RWPE1 (cell line): ENCODE results near the gene PTDSS2.

Source experiments
- CTCF ChIA-PET: fragments of 350-600 bp; sonication (Branson Sonifier 250); formaldehyde crosslinking; extraction: SDS; loops from one replicate; lab custom pipeline; 2021; lab: Yijun Ruan, JAX
- POLR2A ChIA-PET: fragments of 400-600 bp; formaldehyde crosslinking; extraction: SDS; loops from one replicate; lab custom pipeline; 2020; ENCODE audit warnings: antibody characterized with exemption; ENCODE audit not compliant: low non-redundant PET; lab: Yijun Ruan, JAX
- DNase-seq: peaks from one replicate; pipeline ENCODE4 v3.0.0; 2012; ENCODE audit warnings: low spot score
- H3K27ac ChIP-seq: fragments of 450-650 bp; 2 replicates; pipeline ENCODE4 v1.5.1; 2017
- TF ChIP-seq, protein P1 (sequence below): fragments of 450-650 bp; conservative IDR thresholded peaks from 2 replicates; pipeline ENCODE4 v1.5.1; 2017; ENCODE audit warnings: low read depth, mild to moderate bottlenecking

PTDSS2 gene

DNA sequence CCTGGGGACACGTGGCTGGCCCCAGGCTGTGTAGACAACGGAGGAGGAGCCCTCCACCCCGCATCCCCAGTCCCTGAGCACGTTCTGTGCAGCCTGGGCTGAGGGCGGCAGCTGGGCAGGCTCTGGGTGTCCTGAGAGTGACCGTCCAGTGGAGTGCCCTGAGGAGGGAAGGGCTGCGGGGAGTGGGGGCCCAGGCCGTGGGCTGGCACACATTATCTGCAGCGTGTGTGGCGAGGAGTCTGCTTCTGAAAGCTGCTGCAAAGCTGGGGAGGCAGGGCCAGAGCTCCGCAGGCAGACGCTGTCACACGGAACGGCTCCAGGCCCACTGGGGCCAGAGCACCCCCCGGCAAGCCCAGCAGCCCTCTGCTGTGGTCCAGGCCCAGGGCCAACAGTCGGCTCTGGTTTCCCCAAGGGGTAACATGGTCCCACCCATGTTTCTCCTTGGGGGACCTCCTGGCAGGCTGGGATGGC is 7.4 kb upstream of the PTDSS2 start:
- TF ChIP-seq, protein P1, sequence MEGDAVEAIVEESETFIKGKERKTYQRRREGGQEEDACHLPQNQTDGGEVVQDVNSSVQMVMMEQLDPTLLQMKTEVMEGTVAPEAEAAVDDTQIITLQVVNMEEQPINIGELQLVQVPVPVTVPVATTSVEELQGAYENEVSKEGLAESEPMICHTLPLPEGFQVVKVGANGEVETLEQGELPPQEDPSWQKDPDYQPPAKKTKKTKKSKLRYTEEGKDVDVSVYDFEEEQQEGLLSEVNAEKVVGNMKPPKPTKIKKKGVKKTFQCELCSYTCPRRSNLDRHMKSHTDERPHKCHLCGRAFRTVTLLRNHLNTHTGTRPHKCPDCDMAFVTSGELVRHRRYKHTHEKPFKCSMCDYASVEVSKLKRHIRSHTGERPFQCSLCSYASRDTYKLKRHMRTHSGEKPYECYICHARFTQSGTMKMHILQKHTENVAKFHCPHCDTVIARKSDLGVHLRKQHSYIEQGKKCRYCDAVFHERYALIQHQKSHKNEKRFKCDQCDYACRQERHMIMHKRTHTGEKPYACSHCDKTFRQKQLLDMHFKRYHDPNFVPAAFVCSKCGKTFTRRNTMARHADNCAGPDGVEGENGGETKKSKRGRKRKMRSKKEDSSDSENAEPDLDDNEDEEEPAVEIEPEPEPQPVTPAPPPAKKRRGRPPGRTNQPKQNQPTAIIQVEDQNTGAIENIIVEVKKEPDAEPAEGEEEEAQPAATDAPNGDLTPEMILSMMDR, result no peak
- H3K27ac ChIP-seq, result 0 out of 2 replicates have a peak overlapping the region, but pooled peaks have one; percentile 57
- ChIA-PET POLR2A (interaction anchor here (1.7 kb wide), 1 partner anchor 26 kb away, joined by 10 read pairs; no protein-coding TSS in a partner anchor), CTCF (interaction anchor here (1.5 kb wide), 1 partner anchor 46 kb away, joined by 4 read pairs; no protein-coding TSS in a partner anchor)
- no peak for DNase-seq

DNA sequence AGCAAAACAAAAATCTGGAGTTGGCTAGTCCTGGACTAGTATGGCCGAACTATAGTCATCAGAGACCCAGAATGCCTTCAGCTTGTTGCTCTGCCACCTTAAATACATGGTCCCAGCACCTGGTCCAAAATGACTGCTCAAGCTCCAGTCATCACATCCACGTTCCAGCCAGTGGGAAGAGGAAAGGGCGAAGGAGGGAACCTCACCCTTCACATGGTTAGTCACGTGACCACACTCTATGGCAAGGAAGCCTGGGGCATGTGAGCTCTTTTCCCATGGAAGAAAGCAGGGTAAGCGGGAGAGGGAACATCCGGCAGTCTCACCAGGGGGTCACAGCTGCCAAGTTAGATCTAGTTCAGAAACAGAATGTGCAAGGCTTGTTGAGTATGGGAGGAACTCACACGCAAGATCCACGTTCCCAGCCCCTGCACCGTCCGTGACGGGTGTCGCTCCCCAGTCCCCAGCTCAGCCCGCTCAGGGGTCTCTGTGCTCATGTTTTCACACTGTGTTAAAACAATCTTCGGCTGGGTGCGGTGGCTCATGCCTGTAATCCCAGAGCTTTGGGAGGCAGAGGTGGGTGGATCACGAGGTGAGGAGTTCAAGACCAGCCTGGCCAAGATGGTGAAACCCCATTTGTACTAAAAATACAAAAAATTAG is 6.4 kb upstream of the PTDSS2 start:
- peak overlapping the region; percentile 57 for H3K27ac ChIP-seq
- CTCF ChIA-PET, result interaction anchor here (1.5 kb wide), 1 partner anchor 47 kb away, joined by 4 read pairs; no protein-coding TSS in a partner anchor
- POLR2A ChIA-PET, result no interaction called here
- TF ChIP-seq, protein P1, result no peak
- no peak for DNase-seq

DNA sequence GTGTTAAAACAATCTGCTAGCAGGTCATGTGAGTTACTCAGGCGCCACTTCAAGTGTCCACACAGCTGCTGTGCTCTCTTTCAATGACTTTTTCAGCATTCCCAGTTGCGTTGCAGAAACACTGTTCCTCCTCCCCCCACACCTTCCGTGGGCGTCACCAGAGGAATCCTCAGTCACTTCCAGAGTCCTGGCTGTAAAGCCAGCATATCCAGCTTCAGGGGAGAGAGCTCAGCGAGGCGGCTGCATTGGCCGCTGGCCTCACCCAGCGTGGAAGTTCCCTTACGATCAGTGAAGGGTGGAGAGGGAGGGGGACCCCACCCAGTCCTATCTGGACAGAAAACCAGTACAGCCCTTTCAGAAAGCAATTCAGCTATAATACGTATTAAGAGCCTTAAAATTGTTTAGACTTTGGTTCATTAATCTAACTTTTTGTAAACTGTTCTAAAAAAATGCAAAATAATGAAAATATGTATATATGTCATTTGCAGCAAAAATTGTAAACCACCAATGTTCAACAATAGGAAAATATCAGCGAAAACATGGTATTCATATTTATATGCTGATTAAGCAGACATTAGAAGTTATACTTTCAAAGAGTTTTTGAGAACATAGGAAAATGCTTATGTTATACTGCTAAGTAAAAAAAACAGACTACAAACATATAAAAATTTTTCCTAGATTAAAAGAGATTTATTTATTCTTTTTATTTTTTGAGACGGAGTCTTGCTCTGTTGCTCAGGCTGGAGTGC is 5.5 kb upstream of the PTDSS2 start:
- POLR2A ChIA-PET, result no interaction called here
- TF ChIP-seq, protein P1, result no peak
- peak overlapping the region; percentile 57 for H3K27ac ChIP-seq
- CTCF ChIA-PET, result no interaction called here
- no peak for DNase-seq

DNA sequence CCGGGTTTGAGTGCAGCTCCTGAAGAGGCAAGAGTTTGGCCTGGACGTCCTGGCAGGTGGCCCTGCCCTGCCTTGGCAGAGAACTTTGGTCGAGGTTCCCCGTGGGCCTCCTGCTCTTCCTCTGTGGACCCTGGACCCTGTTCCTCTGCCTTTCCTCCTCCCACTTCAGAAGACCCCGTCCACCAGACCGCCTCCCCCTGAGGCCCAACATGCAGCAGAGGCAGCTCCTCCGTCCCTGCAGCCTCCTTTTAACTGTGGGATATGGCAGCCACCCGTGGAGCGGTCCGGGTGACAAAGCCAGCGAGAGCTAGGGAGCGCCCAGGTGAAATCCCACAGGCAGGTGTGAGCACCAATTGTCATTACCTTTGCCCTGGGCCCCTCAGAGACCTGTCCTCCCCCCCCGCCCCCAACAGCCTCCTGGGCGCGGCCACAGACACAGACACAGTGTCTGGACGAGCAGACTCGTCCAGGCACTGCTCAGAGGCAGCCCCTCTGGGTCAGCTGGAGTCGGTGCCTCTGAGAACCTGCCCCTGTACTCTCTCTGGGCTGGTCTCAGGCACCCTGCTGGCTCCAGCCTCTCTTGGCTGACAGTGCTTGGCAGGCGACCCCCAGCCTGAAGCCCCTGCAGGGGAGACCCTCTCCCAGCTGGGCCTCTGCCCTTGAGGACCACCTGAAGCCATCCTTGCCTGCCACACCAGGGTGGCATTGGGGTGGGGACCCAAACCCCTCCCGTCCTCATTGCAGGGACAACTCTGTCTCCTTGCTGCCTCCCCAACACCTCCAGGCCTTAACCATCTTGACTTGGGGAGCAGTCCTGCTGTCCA is 4.1 kb upstream of the PTDSS2 start:
- POLR2A ChIA-PET, result no interaction called here
- H3K27ac ChIP-seq, result peak overlapping the region; percentile 92
- no peak for DNase-seq
- CTCF ChIA-PET, result no interaction called here
- TF ChIP-seq, protein P1, result no peak

DNA sequence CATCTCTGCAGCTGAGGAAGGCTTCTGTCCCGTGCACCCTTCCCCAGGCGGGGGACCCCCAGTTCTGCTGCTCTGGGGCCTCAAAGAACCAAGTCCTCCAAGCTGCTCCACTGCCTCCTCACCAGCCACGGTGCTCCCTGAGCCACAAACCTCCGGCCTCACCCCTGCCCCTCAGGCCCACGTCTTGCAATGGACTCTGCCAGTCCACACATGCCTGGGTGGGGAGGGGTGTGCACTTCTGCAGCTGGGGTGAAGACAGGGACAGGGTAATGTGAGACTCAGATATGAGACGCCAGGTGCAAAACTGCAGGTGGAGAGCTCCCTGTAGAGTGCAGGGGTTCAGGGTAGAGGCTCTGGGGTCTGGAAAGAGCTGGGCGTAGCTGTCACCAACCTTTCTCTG is 3.2 kb upstream of the PTDSS2 start:
- POLR2A ChIA-PET, result interaction anchor here (0.7 kb wide), 2 partner anchors 39 to 68 kb away, joined by 3 to 11 read pairs; no protein-coding TSS in a partner anchor
- CTCF ChIA-PET, result no interaction called here
- peak; percentile 54 for DNase-seq
- TF ChIP-seq, protein P1, result no peak
- peak overlapping the region; percentile 92 for H3K27ac ChIP-seq
